Dermis blood vessel endothelial cell (primary cell): ENCODE data around the gene SBF2. TPM values are rescaled to one million over a fixed set of nuclear protein-coding genes. Genes with fewer than 3 reads are reported as not detected.
"Not testable (repeated sequence)": the region's sequence is repeated elsewhere in the genome, so short reads cannot be mapped to it uniquely, and the experiment has no call there.

Experiments used
- DNase-seq: peaks from one replicate; pipeline ENCODE4 v3.0.0; 2010
- total RNA-seq: library from RNA; depleted of rRNA; stranded (reverse); fragments of >200 nt; gene quantifications from 2 replicates; pipeline ENCODE4 v1.2.3, GENCODE V29; 2014

Gene SBF2
- total RNA-seq, 1 donor from 2014 or later, result 49.9 TPM

- peak; percentile 22 for DNase-seq
These were observed 32.2 kb downstream of the SBF2 start for GRCh38 chr11:10261821-10262220.

GRCh38 chr11:10257478-10257877, 36.5 kb downstream of the SBF2 start:
- no peak for DNase-seq

- DNase-seq, result peak; percentile 51
These were observed 38.5 kb downstream of the SBF2 start for GRCh38 chr11:10255388-10256125.

GRCh38 chr11:10249448-10250131, 44.4 kb downstream of the SBF2 start:
- DNase-seq, result not testable (repeated sequence)

GRCh38 chr11:10247011-10247410, 47.0 kb downstream of the SBF2 start:
- no peak for DNase-seq

- no peak for DNase-seq
These were observed 50.0 kb downstream of the SBF2 start for GRCh38 chr11:10243896-10244575.

GRCh38 chr11:10236840-10237239, 57.2 kb downstream of the SBF2 start:
- DNase-seq, result no peak

GRCh38 chr11:10233581-10233980, 60.4 kb downstream of the SBF2 start:
- DNase-seq, result peak; percentile 68

- DNase-seq, result no peak
These were observed 61.3 kb downstream of the SBF2 start for GRCh38 chr11:10232756-10233155.

- DNase-seq, result not testable (repeated sequence)
These were observed 62.2 kb downstream of the SBF2 start for GRCh38 chr11:10231803-10232202.

GRCh38 chr11:10225553-10225952, 68.5 kb downstream of the SBF2 start:
- no peak for DNase-seq

- DNase-seq, result no peak
These were observed 71.6 kb downstream of the SBF2 start for GRCh38 chr11:10222399-10222798.

- DNase-seq, result no peak
These were observed 72.7 kb downstream of the SBF2 start for GRCh38 chr11:10221342-10221741.

GRCh38 chr11:10211470-10211869, 82.5 kb downstream of the SBF2 start:
- no peak for DNase-seq

GRCh38 chr11:10209326-10209725, 84.7 kb downstream of the SBF2 start:
- no peak for DNase-seq

- peak; percentile 76 for DNase-seq
These were observed 85.9 kb downstream of the SBF2 start for GRCh38 chr11:10208131-10208575.

GRCh38 chr11:10205928-10206327, 88.1 kb downstream of the SBF2 start:
- no peak for DNase-seq

GRCh38 chr11:10204021-10204420, 90.0 kb downstream of the SBF2 start:
- DNase-seq, result no peak

GRCh38 chr11:10201343-10201742, 92.7 kb downstream of the SBF2 start:
- DNase-seq, result no peak

GRCh38 chr11:10197091-10197490, 96.9 kb downstream of the SBF2 start:
- DNase-seq, result no peak

GRCh38 chr11:10192036-10192435, 102.0 kb downstream of the SBF2 start:
- no peak for DNase-seq

- DNase-seq, result peak; percentile 64
These were observed 112.2 kb downstream of the SBF2 start for GRCh38 chr11:10181811-10182210.

GRCh38 chr11:10164621-10165020, 129.4 kb downstream of the SBF2 start:
- DNase-seq, result no peak

- DNase-seq, result no peak
These were observed 131.8 kb downstream of the SBF2 start for GRCh38 chr11:10162222-10162621.
